Activated T-cell treated with anti-CD3 and anti-CD28 coated beads for 1 hour (primary cell): ENCODE data around the gene IRAK2.
A peak's percentile ranks its signal among the peaks of the same experiment; 100 is the strongest.
"Not testable (repeated sequence)": the region's sequence is repeated elsewhere in the genome, so short reads cannot be mapped to it uniquely, and the experiment has no call there.

Experiments
- DNase-seq: peaks from one replicate; pipeline ENCODE4 v3.0.0-alpha.2; 2020; ENCODE audit warnings: low read depth

The IRAK2 gene

GRCh38 chr3:10164546-10165393 is at the start of gene IRAK2:
TSS of gene IRAK2 (plus strand) at chr3:10164919. CDS start at chr3:10164955, 36 bp downstream.
- DNase-seq = peak; percentile 46

GRCh38 chr3:10115326-10116137 is 49.2 kb upstream of the IRAK2 start, which contains the start of gene BRK1:
TSS of gene BRK1 (plus strand) at chr3:10115675. CDS start at chr3:10115702, 27 bp downstream.
- peak; percentile 87 for DNase-seq

- DNase-seq = no peak
Measured at GRCh38 chr3:10116138-10116460, 48.6 kb upstream of the IRAK2 start.

GRCh38 chr3:10116928-10117327 is 47.8 kb upstream of the IRAK2 start:
- no peak for DNase-seq

GRCh38 chr3:10119376-10119775 is 45.3 kb upstream of the IRAK2 start:
- no peak for DNase-seq

GRCh38 chr3:10121064-10121463 is 43.7 kb upstream of the IRAK2 start:
- DNase-seq = no peak

- DNase-seq = no peak
Measured at GRCh38 chr3:10122724-10123123, 42.0 kb upstream of the IRAK2 start.

GRCh38 chr3:10135872-10136271 is 28.8 kb upstream of the IRAK2 start:
- DNase-seq = not testable (repeated sequence)

GRCh38 chr3:10136426-10137005 is 28.2 kb upstream of the IRAK2 start:
- DNase-seq = no peak

GRCh38 chr3:10137178-10137577 is 27.5 kb upstream of the IRAK2 start:
- DNase-seq = no peak

GRCh38 chr3:10140996-10141546 is 23.6 kb upstream of the IRAK2 start:
- no peak for DNase-seq

GRCh38 chr3:10142707-10143560 is 21.8 kb upstream of the IRAK2 start:
- DNase-seq = no peak

GRCh38 chr3:10145685-10146084 is 19.0 kb upstream of the IRAK2 start:
- no peak for DNase-seq

GRCh38 chr3:10149226-10149625 is 15.5 kb upstream of the IRAK2 start:
- DNase-seq = no peak

- no peak for DNase-seq
Measured at GRCh38 chr3:10150987-10151386, 13.7 kb upstream of the IRAK2 start.

GRCh38 chr3:10154335-10155122 is 10.2 kb upstream of the IRAK2 start:
- no peak for DNase-seq

- DNase-seq = no peak
Measured at GRCh38 chr3:10155123-10155472, 9.6 kb upstream of the IRAK2 start.

- no peak for DNase-seq
Measured at GRCh38 chr3:10155658-10156057, 9.1 kb upstream of the IRAK2 start.

- no peak for DNase-seq
Measured at GRCh38 chr3:10157031-10157430, 7.7 kb upstream of the IRAK2 start.

GRCh38 chr3:10158555-10158954 is 6.2 kb upstream of the IRAK2 start:
- not testable (repeated sequence) for DNase-seq

GRCh38 chr3:10160346-10160745 is 4.4 kb upstream of the IRAK2 start:
- DNase-seq = no peak
